ENCODE results near the gene SIVA1.

GRCh38 chr14:104754213-104754851 is 1.4 kb downstream of the SIVA1 start:
- TF ChIP-seq, protein P1, sequence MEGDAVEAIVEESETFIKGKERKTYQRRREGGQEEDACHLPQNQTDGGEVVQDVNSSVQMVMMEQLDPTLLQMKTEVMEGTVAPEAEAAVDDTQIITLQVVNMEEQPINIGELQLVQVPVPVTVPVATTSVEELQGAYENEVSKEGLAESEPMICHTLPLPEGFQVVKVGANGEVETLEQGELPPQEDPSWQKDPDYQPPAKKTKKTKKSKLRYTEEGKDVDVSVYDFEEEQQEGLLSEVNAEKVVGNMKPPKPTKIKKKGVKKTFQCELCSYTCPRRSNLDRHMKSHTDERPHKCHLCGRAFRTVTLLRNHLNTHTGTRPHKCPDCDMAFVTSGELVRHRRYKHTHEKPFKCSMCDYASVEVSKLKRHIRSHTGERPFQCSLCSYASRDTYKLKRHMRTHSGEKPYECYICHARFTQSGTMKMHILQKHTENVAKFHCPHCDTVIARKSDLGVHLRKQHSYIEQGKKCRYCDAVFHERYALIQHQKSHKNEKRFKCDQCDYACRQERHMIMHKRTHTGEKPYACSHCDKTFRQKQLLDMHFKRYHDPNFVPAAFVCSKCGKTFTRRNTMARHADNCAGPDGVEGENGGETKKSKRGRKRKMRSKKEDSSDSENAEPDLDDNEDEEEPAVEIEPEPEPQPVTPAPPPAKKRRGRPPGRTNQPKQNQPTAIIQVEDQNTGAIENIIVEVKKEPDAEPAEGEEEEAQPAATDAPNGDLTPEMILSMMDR (IDR thresholded peaks at IDR 0.05): no peak
- no peak for TF ChIP-seq ZFX (IDR thresholded peaks at IDR 0.05; ENCODE audit: borderline replicate concordance)

All from 22Rv1 (cell line).